Right lung (tissue), 10 donors: ENCODE data around the gene STAG2. TPM values are rescaled to one million over a fixed set of nuclear protein-coding genes. Genes with fewer than 3 reads are reported as not detected.
"Not testable (repeated sequence)": the region's sequence is repeated elsewhere in the genome, so short reads cannot be mapped to it uniquely, and the experiment has no call there.

Experiments
- DNase-seq, 2 donors: peaks; one replicate each; pipeline ENCODE4 v3.0.0-alpha.2; 2013
- long read RNA-seq, 8 donors: transcript quantifications; one replicate each; lab custom pipeline, GENCODE V29; 2026
- polyA plus RNA-seq, 5 donors: library from polyadenylated mRNA; unstranded; fragments of 120-200 nt; gene quantifications; one replicate each; pipeline versions ENCODE4 v1.2.1 to v1.2.3, GENCODE V29; 2013; ENCODE audit warnings: inconsistent platforms in 1 of 5, low replicate concordance in 1 of 5; ENCODE audit not compliant: insufficient read length in 5 of 5, insufficient read depth in 1 of 5

The STAG2 gene
- 100 to 1,000 TPM in 4 of 5 donors, 10 to 100 TPM in 1; 71.1 to 145 (median 135) TPM for polyA plus RNA-seq
- long read RNA-seq, donor 1, partial matches to known transcripts: 30 of 31 reads
- long read RNA-seq, donor 1, other reads (novel, unspliced or antisense): 0 of 31 reads
- long read RNA-seq, donor 2, full-length matches to known transcripts: 2 of 2 reads
- long read RNA-seq, donor 2, partial matches to known transcripts: 0 of 2 reads
- long read RNA-seq, donor 2, other reads (novel, unspliced or antisense): 0 of 2 reads
- long read RNA-seq, donor 3, partial matches to known transcripts: 0 of 1 reads
- long read RNA-seq, donor 3, other reads (novel, unspliced or antisense): 0 of 1 reads
- long read RNA-seq, donor 4, partial matches to known transcripts: 6 of 7 reads
- long read RNA-seq, donor 4, other reads (novel, unspliced or antisense): 0 of 7 reads
- long read RNA-seq, donor 5, full-length matches to known transcripts: 3 of 56 reads
- long read RNA-seq, donor 5, partial matches to known transcripts: 53 of 56 reads
- long read RNA-seq, donor 5, other reads (novel, unspliced or antisense): 0 of 56 reads
- long read RNA-seq, donor 6, partial matches to known transcripts: 10 of 10 reads
- long read RNA-seq, donor 6, other reads (novel, unspliced or antisense): 0 of 10 reads
- long read RNA-seq, donor 7, full-length matches to known transcripts: 5 of 19 reads
- long read RNA-seq, donor 7, partial matches to known transcripts: 14 of 19 reads
- long read RNA-seq, donor 7, other reads (novel, unspliced or antisense): 0 of 19 reads
- long read RNA-seq, donor 8: 0 reads

GRCh38 chrX:123961268-123962005 lies at the start of gene STAG2:
TSS of gene STAG2 (plus strand) at chrX:123961706. CDS start at chrX:124022628, 60,922 bp downstream.
- DNase-seq: peak; percentile 82 to 84

GRCh38 chrX:123917069-123917468 lies 44.4 kb upstream of the STAG2 start:
- no peak for DNase-seq

- no peak for DNase-seq
These were observed 43.3 kb upstream of the STAG2 start for GRCh38 chrX:123918106-123918721.

- DNase-seq: no peak
These were observed 41.3 kb upstream of the STAG2 start for GRCh38 chrX:123920105-123920785.

- DNase-seq: no peak
These were observed 38.3 kb upstream of the STAG2 start for GRCh38 chrX:123923211-123923610.

GRCh38 chrX:123924186-123924585 lies 37.3 kb upstream of the STAG2 start:
- DNase-seq: no peak

- DNase-seq: no peak
These were observed 33.7 kb upstream of the STAG2 start for GRCh38 chrX:123927845-123928244.

GRCh38 chrX:123932055-123932454 lies 29.5 kb upstream of the STAG2 start:
- not testable (repeated sequence) for DNase-seq

- no peak for DNase-seq
These were observed 18.4 kb upstream of the STAG2 start for GRCh38 chrX:123943074-123943473.

GRCh38 chrX:123943488-123943887 lies 18.0 kb upstream of the STAG2 start:
- no peak for DNase-seq

- DNase-seq: no peak
These were observed 11.7 kb upstream of the STAG2 start for GRCh38 chrX:123949846-123950245.

GRCh38 chrX:123959281-123960063 lies 2.0 kb upstream of the STAG2 start:
- DNase-seq: peak; percentile 33 to 48

- DNase-seq: no peak
These were observed 594 bp upstream of the STAG2 start for GRCh38 chrX:123960956-123961267.

- DNase-seq: no peak
These were observed 531 bp downstream of the STAG2 start for GRCh38 chrX:123962006-123962467.

GRCh38 chrX:123962794-123963373 lies 1.4 kb downstream of the STAG2 start:
- peak; percentile 90 to 93 for DNase-seq

- DNase-seq: peak; percentile 33 to 46
These were observed 2.8 kb downstream of the STAG2 start for GRCh38 chrX:123964156-123964834.

- DNase-seq: no peak
These were observed 4.2 kb downstream of the STAG2 start for GRCh38 chrX:123965712-123966111.

GRCh38 chrX:123967497-123967896 lies 6.0 kb downstream of the STAG2 start:
- DNase-seq: no peak

- DNase-seq: no peak
These were observed 7.0 kb downstream of the STAG2 start for GRCh38 chrX:123968383-123969050.
